ENCODE data around the gene C18orf63.
"Not testable (repeated sequence)": the region's sequence is repeated elsewhere in the genome, so short reads cannot be mapped to it uniquely, and the experiment has no call there.

C18orf63 gene

DNA sequence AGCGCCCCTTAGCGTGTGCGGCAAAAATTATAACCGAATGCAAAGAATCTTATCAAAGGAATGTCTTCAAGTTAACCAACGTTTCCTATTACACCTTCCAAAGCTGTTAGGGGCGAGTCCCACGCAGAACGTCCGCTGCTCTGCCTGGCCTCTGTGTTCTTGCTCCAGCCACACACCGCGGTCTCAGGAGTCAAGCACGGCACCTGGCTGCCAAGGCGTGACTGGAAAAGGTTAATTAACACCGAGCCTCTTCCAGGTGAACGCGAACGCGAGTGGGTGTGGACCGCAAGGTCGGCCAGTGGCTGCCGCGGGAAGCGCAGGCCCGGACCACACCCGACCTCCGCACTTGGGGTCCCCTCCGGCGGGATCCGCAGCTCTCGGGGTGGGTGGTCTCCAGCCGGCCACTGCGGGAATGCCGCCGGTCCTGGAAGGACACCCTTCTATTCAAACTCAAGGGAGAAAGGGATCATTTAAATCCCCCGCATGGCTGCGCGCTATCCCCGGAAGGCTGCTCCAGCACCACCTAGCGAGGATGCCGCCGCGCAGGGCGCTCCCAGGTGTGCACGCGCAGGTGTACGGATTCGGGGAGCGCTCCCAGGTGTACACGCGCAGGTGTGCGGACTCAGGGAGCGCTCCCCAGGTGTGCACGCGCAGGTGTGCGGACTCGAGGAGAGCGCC is 24.7 kb upstream of the C18orf63 start:
- Mint-ChIP-seq H3K9me3 (no peaks in the 10 kb centered on the region), H3K36me3 (ENCODE audit: insufficient read depth) (peaks cover 11% of the 10 kb centered on the region), H3K27ac (peak overlapping the region in 1 of 2 donors; percentile 91), H3K27me3 (no peaks in the 10 kb centered on the region), H3K4me1 (ENCODE audit: low read depth in 2 of 2) (peaks cover 10 to 12% of the 10 kb centered on the region in 2 donors), H3K4me3 (peak overlapping the region in 1 of 2 donors; percentile 90)
- ATAC-seq (replicated peaks) (no peak), DNase-seq (peak in 1 of 3 experiments; percentile 8)

DNA sequence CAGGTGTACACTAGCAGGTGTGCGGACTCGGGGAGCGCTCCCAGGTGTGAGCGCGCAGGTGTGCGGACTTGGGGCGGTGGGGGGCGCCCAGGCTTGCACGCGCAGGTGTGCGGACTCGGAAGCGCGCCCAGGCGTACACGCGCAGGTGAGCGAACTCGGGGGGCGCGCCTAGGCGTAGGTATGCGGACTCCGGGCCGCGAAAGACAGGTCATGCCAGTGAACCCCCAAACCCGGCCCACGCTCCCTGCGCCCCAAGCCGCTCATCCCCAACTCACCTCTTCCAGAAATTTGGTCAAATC is 24.2 kb upstream of the C18orf63 start:
- peak overlapping the region; percentile 85 to 91 for H3K27ac Mint-ChIP-seq
- peak overlapping the region in 1 of 2 donors; percentile 90 for H3K4me3 Mint-ChIP-seq
- H3K9me3 Mint-ChIP-seq: no peaks in the 10 kb centered on the region
- peak in 1 of 3 experiments; percentile 5 for DNase-seq
- peaks cover 10 to 12% of the 10 kb centered on the region in 2 donors for H3K4me1 Mint-ChIP-seq (ENCODE audit: low read depth in 2 of 2)
- H3K27me3 Mint-ChIP-seq: no peaks in the 10 kb centered on the region
- H3K36me3 Mint-ChIP-seq (ENCODE audit: insufficient read depth): peaks cover 11% of the 10 kb centered on the region
- ATAC-seq (replicated peaks): no peak

DNA sequence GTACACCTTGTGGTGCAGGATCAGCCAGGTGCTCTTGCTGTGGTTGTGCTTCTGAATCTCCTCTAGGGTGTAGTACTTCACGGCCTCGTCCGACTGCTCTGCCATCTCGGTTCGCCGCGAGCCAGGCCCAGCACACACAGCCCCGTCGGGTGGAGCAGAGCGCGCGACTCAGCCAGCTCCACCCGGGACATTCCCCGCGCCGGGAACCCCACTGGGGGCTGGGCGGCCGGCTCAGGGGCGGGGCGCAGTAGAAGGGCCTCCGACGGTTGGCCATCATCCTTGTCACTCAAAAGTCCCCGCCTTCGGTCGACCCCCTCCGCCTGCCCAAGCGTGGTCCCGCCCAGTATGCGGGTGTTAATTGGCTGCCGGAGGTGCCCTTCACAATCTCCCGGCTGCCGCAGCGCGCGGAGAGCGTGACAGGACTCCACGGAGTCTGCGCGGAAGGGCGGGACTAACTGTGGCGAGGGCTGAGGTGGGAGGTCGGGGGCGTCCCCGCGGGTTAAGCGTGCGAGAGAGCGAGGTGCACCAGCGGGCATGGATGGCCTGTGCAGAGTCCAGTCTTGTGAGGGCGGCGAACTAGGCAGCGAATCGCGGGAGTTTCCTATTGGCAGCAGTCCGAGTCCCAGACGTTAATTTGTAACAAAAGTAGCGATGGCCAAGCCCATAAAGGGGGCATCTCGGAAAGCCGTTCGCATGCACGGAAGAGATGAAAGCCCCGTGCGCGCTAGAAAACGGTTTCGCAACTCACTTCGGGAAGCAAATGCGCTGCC is 23.7 kb upstream of the C18orf63 start, which contains the start of gene CYB5A:
Gene CYB5A, minus strand, starts transcription at position 193 of the 770 bp plus-strand sequence. Its CDS starts 88 bp downstream, at position 105.
- Mint-ChIP-seq H3K4me3 (peak within 1 kb of the TSS in 1 of 2 donors; percentile 90), H3K27me3 (no peaks in the 10 kb centered on the region), H3K27ac (peak within 1 kb of the TSS; percentile 85 to 91), H3K36me3 (ENCODE audit: insufficient read depth) (peaks cover 11% of the 10 kb centered on the region), H3K9me3 (no peaks in the 10 kb centered on the region), H3K4me1 (ENCODE audit: low read depth in 2 of 2) (peaks cover 10 to 12% of the 10 kb centered on the region in 2 donors)
- DNase-seq (peak; percentile 99 to 100 (median 99)), ATAC-seq (replicated peaks) (peak; percentile 93)

DNA sequence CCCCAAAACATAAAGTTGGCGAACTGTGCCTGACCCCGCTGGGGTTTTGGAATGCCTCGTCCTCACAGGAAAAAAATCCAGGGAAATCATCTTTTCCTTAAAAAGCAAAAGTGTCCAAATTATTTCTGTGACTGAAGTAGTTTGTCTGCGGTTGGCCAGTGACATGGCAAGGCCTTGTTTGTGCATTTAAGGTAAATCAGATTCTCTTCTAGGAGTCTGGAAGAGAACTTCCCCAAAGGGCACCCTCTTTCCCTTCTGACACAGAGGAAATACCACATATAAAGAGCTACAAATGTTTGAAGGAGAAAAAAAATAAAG is 23.1 kb upstream of the C18orf63 start:
- peak overlapping the region in 1 of 2 donors; percentile 90 for H3K4me3 Mint-ChIP-seq
- DNase-seq: no peak
- H3K27me3 Mint-ChIP-seq: no peaks in the 10 kb centered on the region
- H3K36me3 Mint-ChIP-seq (ENCODE audit: insufficient read depth): peaks cover 11% of the 10 kb centered on the region
- no peak for ATAC-seq (replicated peaks)
- peaks cover 7 to 10% of the 10 kb centered on the region in 2 donors for H3K4me1 Mint-ChIP-seq (ENCODE audit: low read depth in 2 of 2)
- no peak overlapping the region for H3K27ac Mint-ChIP-seq
- no peaks in the 10 kb centered on the region for H3K9me3 Mint-ChIP-seq

DNA sequence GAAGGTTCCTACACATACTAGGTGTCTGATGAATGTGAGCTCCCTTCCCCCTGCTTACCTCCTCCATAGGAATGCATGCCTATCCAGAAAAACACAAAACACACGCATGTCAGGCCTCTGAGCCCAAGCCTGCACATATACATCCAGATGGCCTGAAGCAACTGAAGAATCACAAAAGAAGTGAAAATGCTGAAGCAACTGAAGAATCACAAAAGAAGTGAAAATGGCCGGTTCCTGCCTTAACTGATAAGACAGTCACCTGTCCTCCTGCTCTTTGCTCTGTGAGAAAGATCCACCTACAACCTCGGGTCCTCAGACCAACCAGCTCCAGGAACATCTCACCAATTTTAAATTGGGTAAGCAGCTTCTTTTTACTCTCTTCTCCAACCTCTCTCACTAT is 22.7 kb upstream of the C18orf63 start:
- Mint-ChIP-seq H3K4me3 (peak overlapping the region in 1 of 2 donors; percentile 90), H3K36me3 (ENCODE audit: insufficient read depth) (peaks cover 11% of the 10 kb centered on the region)
- not testable (repeated sequence) for ATAC-seq (replicated peaks); DNase-seq; H3K4me1 Mint-ChIP-seq (ENCODE audit: low read depth in 2 of 2); H3K9me3 Mint-ChIP-seq; H3K27me3 Mint-ChIP-seq; H3K27ac Mint-ChIP-seq

DNA sequence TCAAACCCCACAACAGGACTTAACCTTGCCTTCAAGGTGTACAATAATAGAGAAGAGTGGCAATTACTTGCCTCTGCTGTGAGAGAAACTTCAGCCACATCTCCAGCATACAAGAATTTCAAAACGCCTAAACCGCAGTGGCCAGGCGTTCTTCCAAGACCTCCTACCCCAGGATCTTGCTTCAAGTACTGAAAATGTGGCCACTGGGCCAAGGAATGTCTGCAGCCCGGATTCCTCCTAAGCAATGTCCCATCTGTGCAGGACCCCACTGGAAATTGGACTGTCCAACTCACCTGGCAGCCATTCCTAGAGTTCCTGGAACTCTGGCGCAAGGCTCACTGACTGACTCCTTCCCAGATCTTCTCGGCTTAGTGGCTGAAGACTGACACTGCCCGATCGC is 21.1 kb upstream of the C18orf63 start:
- ATAC-seq (replicated peaks): no peak
- no peaks in the 10 kb centered on the region for H3K9me3 Mint-ChIP-seq
- peaks cover 4 to 6% of the 10 kb centered on the region in 2 donors for H3K4me1 Mint-ChIP-seq (ENCODE audit: low read depth in 2 of 2)
- DNase-seq: no peak
- H3K27me3 Mint-ChIP-seq: peaks cover 0 to 8% of the 10 kb centered on the region in 2 donors
- no peak overlapping the region for H3K4me3 Mint-ChIP-seq
- peaks cover 11% of the 10 kb centered on the region for H3K36me3 Mint-ChIP-seq (ENCODE audit: insufficient read depth)
- H3K27ac Mint-ChIP-seq: no peak overlapping the region

DNA sequence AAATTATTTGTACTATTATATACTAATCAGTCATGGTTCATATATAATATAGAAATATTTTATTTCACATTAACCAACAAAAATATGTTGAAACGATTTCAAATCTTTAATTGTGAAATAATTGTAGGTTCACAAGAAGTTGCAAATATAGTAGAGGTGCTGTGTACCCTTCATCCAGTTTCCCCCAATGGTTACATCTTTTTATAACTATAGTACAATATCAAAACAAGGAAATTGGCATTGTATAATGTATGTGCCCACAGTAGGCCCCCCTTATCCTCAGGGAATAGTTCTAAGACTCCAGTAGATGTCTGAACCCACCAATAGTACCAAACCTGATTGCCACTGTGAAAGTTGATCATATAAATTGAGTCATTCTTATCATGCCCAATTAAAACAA is 16.5 kb upstream of the C18orf63 start:
- Mint-ChIP-seq H3K27ac (no peak overlapping the region), H3K4me1 (ENCODE audit: low read depth in 2 of 2) (no peaks in the 10 kb centered on the region)
- no peak for ATAC-seq (replicated peaks)

DNA sequence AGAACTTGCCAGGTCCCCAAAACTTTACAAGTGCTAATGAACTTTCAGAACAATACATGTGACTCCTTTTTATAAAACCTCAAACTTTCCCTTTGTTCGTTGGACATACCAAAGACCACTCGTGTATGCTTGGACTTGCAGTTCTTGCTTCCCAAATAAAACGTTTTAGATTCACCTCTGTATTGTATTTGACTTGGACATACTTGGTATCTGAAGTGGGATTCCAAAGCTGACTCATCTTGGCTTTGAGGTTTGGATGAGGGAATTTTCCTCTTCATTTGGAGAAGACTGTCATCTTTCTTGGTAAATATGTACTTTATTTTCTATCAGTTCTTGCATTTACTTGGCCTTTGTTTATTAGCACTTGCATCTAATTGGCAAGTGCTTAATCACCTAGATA is 15.9 kb upstream of the C18orf63 start:
- DNase-seq (no peak), ATAC-seq (replicated peaks) (no peak)
- Mint-ChIP-seq H3K27ac (no peak overlapping the region), H3K4me1 (ENCODE audit: low read depth in 2 of 2) (no peaks in the 10 kb centered on the region), H3K36me3 (ENCODE audit: insufficient read depth) (no peaks in the 10 kb centered on the region), H3K4me3 (no peak overlapping the region), H3K9me3 (no peaks in the 10 kb centered on the region), H3K27me3 (peaks cover 0 to 36% of the 10 kb centered on the region in 2 donors)

More for the DNA sequence above, 16.5 kb upstream of the C18orf63 start:
- Mint-ChIP-seq H3K9me3 (no peaks in the 10 kb centered on the region), H3K4me3 (no peak overlapping the region), H3K36me3 (ENCODE audit: insufficient read depth) (no peaks in the 10 kb centered on the region), H3K27me3 (peaks cover 0 to 36% of the 10 kb centered on the region in 2 donors)
- DNase-seq: no peak

DNA sequence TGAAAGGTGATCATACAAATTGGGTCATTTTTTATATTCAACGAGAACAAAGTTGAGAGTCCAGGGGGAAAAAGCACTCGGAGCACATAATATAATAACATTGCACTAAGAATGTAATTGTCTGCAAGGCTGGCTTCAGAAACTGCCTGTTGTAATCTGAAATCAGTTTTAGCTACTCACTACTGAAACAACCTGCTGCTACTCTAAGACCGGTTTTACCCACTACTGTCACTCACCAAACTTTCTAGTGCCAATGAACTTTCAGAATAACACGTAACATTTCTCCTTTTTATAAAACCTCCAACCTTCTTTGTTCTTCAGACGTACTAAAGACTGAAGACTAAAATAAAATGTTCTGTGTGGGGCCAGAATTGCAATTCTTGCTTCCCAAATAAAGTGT is 12.3 kb upstream of the C18orf63 start:
- Mint-ChIP-seq H3K36me3 (ENCODE audit: insufficient read depth) (no peaks in the 10 kb centered on the region), H3K27ac (no peak overlapping the region), H3K4me1 (ENCODE audit: low read depth in 2 of 2) (no peaks in the 10 kb centered on the region), H3K9me3 (no peaks in the 10 kb centered on the region), H3K27me3 (peaks cover 15 to 60% of the 10 kb centered on the region in 2 donors), H3K4me3 (no peak overlapping the region)
- no peak for DNase-seq
- ATAC-seq (replicated peaks): no peak

DNA sequence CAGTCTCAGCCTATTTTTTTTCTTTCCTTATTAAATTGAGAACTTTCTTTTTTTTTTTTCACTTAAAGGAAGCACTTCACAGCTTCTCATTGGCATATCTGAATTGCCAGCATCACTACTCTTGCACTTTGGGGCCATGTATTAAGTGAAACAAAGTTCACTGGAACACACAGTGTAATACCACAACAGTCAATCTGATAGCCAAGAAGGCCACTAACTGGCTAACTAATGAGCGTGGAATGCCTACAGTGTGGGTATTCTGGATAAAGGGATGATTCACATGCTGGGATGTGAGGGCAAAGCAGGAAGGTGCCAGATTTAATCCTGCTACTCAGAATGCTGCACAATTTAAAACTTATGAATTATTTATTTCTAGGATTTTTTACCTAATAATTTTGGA is 11.7 kb upstream of the C18orf63 start:
- H3K4me1 Mint-ChIP-seq (ENCODE audit: low read depth in 2 of 2): no peaks in the 10 kb centered on the region

DNA sequence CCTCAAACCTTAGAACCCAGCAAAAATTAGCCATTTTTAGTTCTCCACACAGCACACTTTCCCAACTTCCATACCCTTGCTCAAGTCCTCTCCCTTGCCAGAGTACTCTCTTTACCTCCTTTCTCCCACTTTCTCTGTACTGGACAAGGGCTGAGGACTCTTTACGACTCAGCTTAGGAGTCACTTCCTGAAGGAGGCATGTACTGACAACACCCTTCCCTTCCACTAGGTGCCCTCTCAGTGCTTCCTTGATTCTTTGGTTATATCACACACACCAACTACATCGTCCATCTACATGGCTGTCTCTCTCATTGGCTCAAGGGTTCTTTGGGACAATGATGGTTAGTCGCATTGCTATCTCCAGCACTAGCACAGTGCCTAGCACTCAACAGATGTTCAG is 5.2 kb upstream of the C18orf63 start:
- Mint-ChIP-seq H3K27ac (no peak overlapping the region), H3K9me3 (no peaks in the 10 kb centered on the region), H3K36me3 (ENCODE audit: insufficient read depth) (no peaks in the 10 kb centered on the region), H3K27me3 (peaks cover 54 to 56% of the 10 kb centered on the region in 2 donors), H3K4me3 (no peak overlapping the region), H3K4me1 (ENCODE audit: low read depth in 2 of 2) (no peaks in the 10 kb centered on the region)
- DNase-seq: no peak
- ATAC-seq (replicated peaks): peak; percentile 51

More for the DNA sequence above, 11.7 kb upstream of the C18orf63 start:
- peaks cover 15 to 54% of the 10 kb centered on the region in 2 donors for H3K27me3 Mint-ChIP-seq
- no peak overlapping the region for H3K27ac Mint-ChIP-seq
- no peaks in the 10 kb centered on the region for H3K9me3 Mint-ChIP-seq
- H3K4me3 Mint-ChIP-seq: no peak overlapping the region
- DNase-seq: no peak
- no peak for ATAC-seq (replicated peaks)
- no peaks in the 10 kb centered on the region for H3K36me3 Mint-ChIP-seq (ENCODE audit: insufficient read depth)

DNA sequence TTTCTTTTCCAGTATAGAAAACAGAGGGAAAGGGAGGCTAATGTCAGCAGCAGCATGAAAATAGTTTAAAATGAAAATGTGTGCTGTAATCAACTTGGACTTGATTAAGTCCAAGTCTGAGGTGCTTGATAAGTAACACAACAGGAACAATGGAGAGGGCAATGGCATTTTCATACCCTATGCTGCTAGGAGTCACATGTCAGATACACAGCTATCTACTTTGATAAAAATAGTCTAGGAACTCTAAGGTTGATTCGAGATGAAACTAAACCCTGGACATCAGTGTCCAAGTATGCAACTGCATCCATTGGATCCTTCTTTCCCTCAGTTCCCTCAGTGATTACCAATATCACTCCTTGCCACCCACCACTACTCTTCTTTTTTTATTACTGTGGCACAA is 4.6 kb upstream of the C18orf63 start:
- no peaks in the 10 kb centered on the region for H3K4me1 Mint-ChIP-seq (ENCODE audit: low read depth in 2 of 2)
- no peaks in the 10 kb centered on the region for H3K36me3 Mint-ChIP-seq (ENCODE audit: insufficient read depth)
- no peak overlapping the region for H3K4me3 Mint-ChIP-seq
- H3K27me3 Mint-ChIP-seq: peaks cover 51 to 56% of the 10 kb centered on the region in 2 donors
- no peak for ATAC-seq (replicated peaks)
- no peaks in the 10 kb centered on the region for H3K9me3 Mint-ChIP-seq
- no peak overlapping the region for H3K27ac Mint-ChIP-seq
- no peak for DNase-seq

DNA sequence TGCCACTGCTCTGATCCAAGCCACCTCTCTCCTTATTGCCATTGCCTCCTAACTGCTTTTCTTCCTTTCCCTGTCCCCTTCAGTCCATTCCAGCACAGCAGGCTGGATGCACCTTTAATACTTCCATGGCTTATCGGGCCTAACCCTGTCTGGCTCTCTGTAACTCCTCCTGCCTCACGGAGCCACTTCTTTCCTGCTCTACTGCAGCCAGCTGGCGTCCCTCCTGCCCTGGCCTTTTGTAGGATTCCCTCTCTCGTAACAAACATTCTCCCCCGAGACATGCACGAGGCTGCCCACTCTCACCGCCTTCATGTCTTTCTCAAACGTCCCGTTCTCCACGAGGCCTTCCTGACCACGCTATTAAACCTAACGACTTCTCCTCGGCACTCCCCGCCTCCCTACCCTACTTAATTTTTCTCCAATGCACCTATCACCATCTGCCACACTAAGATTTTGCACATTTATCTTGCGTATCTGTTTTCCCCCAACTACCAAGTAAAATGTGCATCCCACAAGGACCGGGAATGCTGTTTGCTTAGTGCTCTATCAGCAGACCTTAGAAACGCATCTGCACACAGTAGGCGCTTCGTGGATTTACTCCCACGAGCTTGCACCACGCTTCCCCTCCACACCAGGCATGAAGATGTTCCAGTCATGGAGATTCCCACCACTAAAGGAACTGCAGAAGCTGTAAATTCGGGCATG is 728 bp upstream of the C18orf63 start:
- Mint-ChIP-seq H3K9me3 (no peaks in the 10 kb centered on the region), H3K4me3 (no peak overlapping the region), H3K36me3 (ENCODE audit: insufficient read depth) (no peaks in the 10 kb centered on the region), H3K4me1 (ENCODE audit: low read depth in 2 of 2) (no peaks in the 10 kb centered on the region), H3K27me3 (peaks cover 28 to 35% of the 10 kb centered on the region in 2 donors), H3K27ac (no peak overlapping the region)
- ATAC-seq (replicated peaks): no peak
- DNase-seq: no peak

Data from effector memory CD8-positive, alpha-beta T cell (primary cell).